IMR-90 (cell line): Measurements from ENCODE around the gene DNPH1. TPM values are rescaled to one million over a fixed set of nuclear protein-coding genes. Genes with fewer than 3 reads are reported as not detected.

Experiments
- ATAC-seq: fragments of 200-7000 bp; cut with Tn5 transposase; 2 replicates; pipeline ENCODE4 v1.9.1; 2020; ENCODE audit warnings: low read depth, mild to moderate bottlenecking, moderate library complexity
- Bru-seq: library from RNA; stranded (reverse); fragments of 400-500 nt; gene quantifications from one replicate; lab custom pipeline; 2021; lab: Mats Ljungman, UMichigan
- BruChase-seq, 2 experiments: library from RNA; stranded (reverse); fragments of 400-500 nt; gene quantifications; one replicate each; lab custom pipeline; 2021; lab: Mats Ljungman, UMichigan
- BruUV-seq: library from RNA; stranded (reverse); fragments of 400-500 nt; replicated peaks from 2 replicates; lab custom pipeline; 2021; lab: Mats Ljungman, UMichigan
- CTCF ChIA-PET: fragments of 300-600 bp; formaldehyde crosslinking; extraction: SDS; loops from one replicate; lab custom pipeline; 2021; ENCODE audit warnings: antibody characterized with exemption; lab: Yijun Ruan, JAX
- POLR2A ChIA-PET: fragments of 300-600 bp; sonication (Branson Sonifier 250); formaldehyde crosslinking; loops from one replicate; lab custom pipeline; 2022; ENCODE audit warnings: antibody characterized with exemption; ENCODE audit not compliant: unreplicated experiment; lab: Charles Lee
- DNase-seq: peaks from one replicate; pipeline ENCODE4 v3.0.0; 2013
- H2AFZ ChIP-seq: replicated peaks from 2 replicates; pipeline ENCODE3; 2013; ENCODE audit warnings: low read length, mild to moderate bottlenecking; ENCODE audit not compliant: poor library complexity
- H2AK5ac ChIP-seq: 2 replicates; pipeline ENCODE4 v1.6.1; 2013; ENCODE audit warnings: low read depth, low read length, inconsistent platforms
- H2AK9ac ChIP-seq: replicated peaks from 2 replicates; pipeline ENCODE3; 2013; ENCODE audit warnings: mild to moderate bottlenecking, low read depth, low read length, moderate library complexity; ENCODE audit not compliant: poor library complexity
- H2BK120ac ChIP-seq: 2 replicates; pipeline ENCODE4 v1.6.1; 2013; ENCODE audit warnings: low read depth, low read length, inconsistent platforms
- H2BK15ac ChIP-seq: 3 replicates; pipeline ENCODE4 v1.6.1; 2013; ENCODE audit warnings: low read depth, low read length, inconsistent platforms
- H2BK20ac ChIP-seq: 2 replicates; pipeline ENCODE4 v1.6.1; 2013; ENCODE audit warnings: low read depth, mild to moderate bottlenecking, inconsistent platforms, low read length, moderate library complexity
- H2BK5ac ChIP-seq: 2 replicates; pipeline ENCODE4 v1.6.1; 2013; ENCODE audit warnings: mild to moderate bottlenecking, low read depth, low read length, inconsistent platforms; ENCODE audit not compliant: poor library complexity, severe bottlenecking
- H3K14ac ChIP-seq: replicated peaks from 2 replicates; pipeline ENCODE4 v1.6.1; 2013; ENCODE audit warnings: low read depth, low read length, inconsistent platforms
- H3K18ac ChIP-seq: 2 replicates; pipeline ENCODE4 v1.6.1; 2013; ENCODE audit warnings: low read depth, low read length, control low read depth
- H3K23ac ChIP-seq: 2 replicates; pipeline ENCODE4 v1.6.1; 2013; ENCODE audit warnings: low read depth, low read length, inconsistent platforms
- H3K27ac ChIP-seq: 2 replicates; pipeline ENCODE4 v1.5.1; 2013; ENCODE audit warnings: mild to moderate bottlenecking, control low read depth, low read length; ENCODE audit not compliant: insufficient read depth
- H3K27me3 ChIP-seq: 2 replicates; pipeline ENCODE4 v1.6.1; 2013; ENCODE audit warnings: low read length; ENCODE audit not compliant: control insufficient read depth, insufficient read depth
- H3K36me3 ChIP-seq: 2 replicates; pipeline ENCODE4 v1.6.1; 2013; ENCODE audit warnings: low read length, mixed read lengths; ENCODE audit not compliant: control insufficient read depth, insufficient read depth
- H3K4ac ChIP-seq: 2 replicates; pipeline ENCODE4 v1.6.1; 2013; ENCODE audit warnings: low read depth, low read length, inconsistent platforms
- H3K4me1 ChIP-seq: 2 replicates; pipeline ENCODE4 v1.6.1; 2013; ENCODE audit warnings: low read length, mixed read lengths; ENCODE audit not compliant: control insufficient read depth, insufficient read depth
- H3K4me2 ChIP-seq: 2 replicates; pipeline ENCODE4 v1.6.1; 2013; ENCODE audit warnings: low read depth, mild to moderate bottlenecking, control low read depth, low read length, moderate library complexity
- H3K4me3 ChIP-seq: 2 replicates; pipeline ENCODE4 v1.5.1; 2013; ENCODE audit warnings: low read depth, mild to moderate bottlenecking, control low read depth, low read length, moderate library complexity; ENCODE audit not compliant: insufficient read depth
- H3K56ac ChIP-seq: 2 replicates; pipeline ENCODE4 v1.6.1; 2013; ENCODE audit warnings: low read length, inconsistent platforms; ENCODE audit not compliant: insufficient read depth; ENCODE audit errors: extremely low read depth
- H3K79me1 ChIP-seq, 2 experiments: 2 replicates each; pipeline ENCODE4 v1.6.1; 2013; ENCODE audit warnings: low read length in 2 of 2, inconsistent platforms in 1 of 2, low read depth in 1 of 2
- H3K9ac ChIP-seq: 2 replicates; pipeline ENCODE4 v1.6.1; 2013; ENCODE audit warnings: low read depth, low read length, control low read depth
- H3K9me1 ChIP-seq: 2 replicates; pipeline ENCODE4 v1.6.1; 2013; ENCODE audit warnings: low read length, inconsistent platforms; ENCODE audit not compliant: insufficient read depth
- H3K9me3 ChIP-seq: 2 replicates; pipeline ENCODE4 v1.6.1; 2013; ENCODE audit warnings: low read length; ENCODE audit not compliant: control insufficient read depth, insufficient read depth
- H4K20me1 ChIP-seq: 2 replicates; pipeline ENCODE4 v1.6.1; 2013; ENCODE audit warnings: low read length, inconsistent platforms; ENCODE audit not compliant: insufficient read depth
- H4K5ac ChIP-seq: 2 replicates; pipeline ENCODE4 v1.6.1; 2013; ENCODE audit warnings: mild to moderate bottlenecking, low read depth, low read length, control low read depth
- H4K8ac ChIP-seq, 2 experiments: 2 replicates each; pipeline ENCODE4 v1.6.1; 2013; ENCODE audit warnings: low read depth in 2 of 2, low read length in 2 of 2, control low read depth in 1 of 2, inconsistent platforms in 1 of 2
- H4K91ac ChIP-seq: 2 replicates; pipeline ENCODE4 v1.6.1; 2013; ENCODE audit warnings: low read depth, low read length, inconsistent platforms; ENCODE audit not compliant: insufficient read depth
- BHLHE40 ChIP-seq: fragments of 150-350 bp; IDR thresholded peaks from 2 replicates; pipeline ENCODE4 v1.6.1; 2016; ENCODE audit warnings: mild to moderate bottlenecking, low read depth, low read length
- CTCF ChIP-seq: conservative IDR thresholded peaks from 2 replicates; pipeline ENCODE4 v1.5.1; 2012; ENCODE audit warnings: mild to moderate bottlenecking, low read depth, low read length, improper control_type of control experiment
- MAFK ChIP-seq: IDR thresholded peaks from 2 replicates; pipeline ENCODE4 v1.6.1; 2012; ENCODE audit warnings: low read depth, low read length, improper control_type of control experiment
- MAZ ChIP-seq: IDR thresholded peaks from 2 replicates; pipeline ENCODE4 v1.6.1; 2012; ENCODE audit warnings: low read depth, mild to moderate bottlenecking, low read length, improper control_type of control experiment, moderate library complexity, borderline replicate concordance
- MXI1 ChIP-seq: IDR thresholded peaks from 2 replicates; pipeline ENCODE4 v1.6.1; 2012; ENCODE audit warnings: low read depth, mild to moderate bottlenecking, low read length, moderate library complexity, borderline replicate concordance
- NFE2L2 ChIP-seq: fragments of 150-350 bp; IDR thresholded peaks from 2 replicates; pipeline ENCODE4 v1.6.1; 2016; ENCODE audit warnings: low read depth, mild to moderate bottlenecking, low read length
- POLR2A ChIP-seq: IDR thresholded peaks from 2 replicates; pipeline ENCODE4 v1.6.1; 2012; ENCODE audit warnings: mild to moderate bottlenecking, low read depth, low read length
- RAD21 ChIP-seq: IDR thresholded peaks from 2 replicates; pipeline ENCODE4 v1.6.1; 2012; ENCODE audit warnings: low read length, improper control_type of control experiment
- SMC3 ChIP-seq: fragments of 150-350 bp; IDR thresholded peaks from 2 replicates; pipeline ENCODE4 v1.6.1; 2016; ENCODE audit warnings: low read depth, mild to moderate bottlenecking, antibody characterized with exemption, low read length, moderate library complexity
- WGBS, 2 experiments: methylation state at CpG; one replicate each; pipeline versions ENCODE4 v1.1.5 to v1.1.7; 2013; ENCODE audit warnings: missing lambda C conversion rate in 2 of 2; ENCODE audit not compliant: insufficient read length in 1 of 2; ENCODE audit errors: extremely low coverage in 2 of 2; 5-methylcytosine and 5-hydroxymethylcytosine counted together
- dilution Hi-C: fragments of 300-500 bp; cut with HindIII; formaldehyde crosslinking; loops from one replicate; pipeline ENCODE4 v1.14.3; 2018; ENCODE audit warnings: low sequenced_read_pairs; ENCODE audit not compliant: unreplicated experiment
- in situ Hi-C: fragments of 300-500 bp; cut with MboI; formaldehyde crosslinking; loops from 3 replicates; pipeline ENCODE4 v1.14.3; 2019; ENCODE audit warnings: low sequenced_read_pairs, inconsistent platforms, mixed read lengths
- intact Hi-C: fragments of 100-400 bp; cut with micrococcal nuclease; formaldehyde crosslinking; loops from 2 replicates; pipeline ENCODE4 v1.10.0; 2022
- long read RNA-seq: library from polyadenylated mRNA; unstranded; transcript quantifications from one replicate; pipeline ENCODE4 v2.0.0, GENCODE V29; 2021; ENCODE audit not compliant: unreplicated experiment
- polyA plus RNA-seq, 3 experiments: library from polyadenylated mRNA; depleted of rRNA; stranded (reverse); fragments of >200 nt; gene quantifications; 2 replicates each; pipeline ENCODE4 v1.2.3, GENCODE V29; 2012; ENCODE audit warnings: low replicate concordance in 1 of 3
- total RNA-seq: library from RNA; depleted of rRNA; stranded (reverse); fragments of >200 nt; gene quantifications from 2 replicates; pipeline ENCODE4 v1.2.3, GENCODE V29; 2012; rRNA removed
- TF ChIP-seq, protein P1 (sequence below): fragments of 150-350 bp; IDR thresholded peaks from 2 replicates; pipeline ENCODE4 v1.6.1; 2017; ENCODE audit warnings: mild to moderate bottlenecking, antibody characterized with exemption, low read length, low read depth

Gene DNPH1, protein sequence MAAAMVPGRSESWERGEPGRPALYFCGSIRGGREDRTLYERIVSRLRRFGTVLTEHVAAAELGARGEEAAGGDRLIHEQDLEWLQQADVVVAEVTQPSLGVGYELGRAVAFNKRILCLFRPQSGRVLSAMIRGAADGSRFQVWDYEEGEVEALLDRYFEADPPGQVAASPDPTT
- total RNA-seq (19.0 and 22.8 TPM in 2 replicates), polyA plus RNA-seq (2012; rRNA removed) (47.8 and 58.0 TPM in 2 replicates), Bru-seq, nascent RNA (percentile 45 among the genes with signal in this experiment), BruChase-seq, experiment 1, labeled RNA remaining after a 6-hour chase (percentile 44 among the genes with signal in this experiment), BruChase-seq, experiment 2, labeled RNA remaining after a 2-hour chase (percentile 42 among the genes with signal in this experiment)
- 192 and 227 TPM in 2 replicates for polyA plus RNA-seq (2012; cell fraction: cytosol; rRNA removed)
- 42.4 and 83.8 TPM in 2 replicates for polyA plus RNA-seq (2012; cell fraction: nucleus; rRNA removed; ENCODE audit: low replicate concordance)
- long read RNA-seq, transcript DNPH1-201 (4 exons, 657 nt), result major isoform, 32 of 38 reads
- long read RNA-seq, partial matches to known transcripts, result 3 of 38 reads
- long read RNA-seq, other reads (novel, unspliced or antisense), result 1 of 38 reads

DNA sequence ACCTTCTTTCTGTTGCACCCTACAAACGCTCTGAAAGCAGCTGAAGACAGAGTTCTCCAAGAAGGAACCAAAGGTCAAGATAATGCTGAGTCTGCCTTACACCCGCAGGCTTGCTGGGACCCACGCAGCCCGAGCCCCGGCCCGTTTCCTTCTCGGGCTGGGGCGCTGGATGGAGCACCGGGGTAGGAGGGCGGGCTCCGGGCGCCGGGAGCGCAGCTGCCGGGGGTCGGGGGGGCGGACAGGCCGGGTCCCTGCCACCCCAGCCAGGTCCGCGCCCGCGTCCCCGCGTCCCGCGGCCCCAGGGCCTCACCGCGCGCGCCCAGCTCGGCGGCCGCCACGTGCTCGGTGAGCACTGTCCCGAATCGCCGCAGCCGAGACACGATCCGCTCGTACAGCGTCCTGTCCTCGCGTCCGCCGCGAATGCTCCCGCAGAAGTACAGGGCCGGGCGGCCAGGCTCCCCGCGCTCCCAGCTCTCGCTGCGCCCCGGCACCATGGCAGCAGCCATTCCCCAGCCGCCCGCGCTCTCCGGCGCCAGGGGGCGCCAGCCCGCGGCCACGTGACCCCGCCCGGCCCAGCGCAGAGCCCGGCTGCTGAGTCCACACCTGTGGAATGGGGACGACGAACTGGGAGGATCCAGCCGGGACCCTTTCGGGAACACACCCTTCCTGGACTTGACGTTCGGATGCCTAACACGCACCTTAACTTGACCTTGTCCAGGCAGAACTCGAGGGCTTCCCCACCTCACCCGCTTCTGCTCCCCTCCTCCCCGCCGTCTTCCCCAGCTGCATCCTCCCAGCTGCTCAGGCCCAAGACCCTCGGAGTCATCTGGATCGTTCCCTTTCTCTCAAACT lies at the start of gene DNPH1:
DNPH1 (minus strand) TSS at position 531 of the 852 bp plus-strand sequence; CDS start at position 506, 25 bp downstream.
- Histone ChIP-seq H2BK15ac (no peak within 1 kb of the TSS), H4K91ac (peak within 1 kb of the TSS; percentile 75; the same call in 1 of the 2 replicates), H3K56ac (no peak within 1 kb of the TSS), H3K18ac (no peak within 1 kb of the TSS; the same call in 1 of the 2 replicates), H3K4me3 (peak within 1 kb of the TSS; percentile 78), H2AK5ac (no peak within 1 kb of the TSS; the same call in 1 of the 2 replicates), H3K79me1 (peaks cover 0 to 8% of the 10 kb centered on the region in 2 experiments; a peak in 2 of 4 replicates), H3K14ac (peak within 1 kb of the TSS; percentile 72), H3K27me3 (peaks cover 17% of the 10 kb centered on the region), H3K36me3 (peaks cover 8% of the 10 kb centered on the region; the same call in 1 of the 2 replicates), H3K4ac (peak within 1 kb of the TSS; percentile 79), H2AK9ac (peak within 1 kb of the TSS; percentile 70), H4K8ac (peak within 1 kb of the TSS; percentile 33 to 91), H2BK120ac (0 out of 2 replicates have a peak within 1 kb of the TSS, but pooled peaks have one; percentile 2), H4K5ac (peak within 1 kb of the TSS; percentile 85), H3K27ac (peak within 1 kb of the TSS; percentile 68; the same call in 1 of the 2 replicates), H2BK20ac (no peak within 1 kb of the TSS), H3K9me1 (peaks cover 4% of the 10 kb centered on the region), H3K4me1 (peaks cover 6% of the 10 kb centered on the region; the same call in 1 of the 2 replicates), H3K9ac (peak within 1 kb of the TSS; percentile 79), H3K9me3 (no peaks in the 10 kb centered on the region), H3K23ac (peak within 1 kb of the TSS; percentile 51; the same call in 1 of the 2 replicates), H3K4me2 (peak within 1 kb of the TSS; percentile 96), H4K20me1 (no peaks in the 10 kb centered on the region), H2BK5ac (no peak within 1 kb of the TSS), H2AFZ (peak within 1 kb of the TSS; percentile 96)
- WGBS, 2 experiments, result 4% methylated on average over 43 of the region's 82 CpGs; no CpG with 5 or more reads in 1 of the 2 experiments
- dilution Hi-C loops (no loop called here), intact Hi-C loops (loop anchor here (1.0 kb wide), 1 partner anchor 105 kb away; no protein-coding TSS in a partner anchor), in situ Hi-C loops (no loop called here)
- TF ChIP-seq, protein P1, sequence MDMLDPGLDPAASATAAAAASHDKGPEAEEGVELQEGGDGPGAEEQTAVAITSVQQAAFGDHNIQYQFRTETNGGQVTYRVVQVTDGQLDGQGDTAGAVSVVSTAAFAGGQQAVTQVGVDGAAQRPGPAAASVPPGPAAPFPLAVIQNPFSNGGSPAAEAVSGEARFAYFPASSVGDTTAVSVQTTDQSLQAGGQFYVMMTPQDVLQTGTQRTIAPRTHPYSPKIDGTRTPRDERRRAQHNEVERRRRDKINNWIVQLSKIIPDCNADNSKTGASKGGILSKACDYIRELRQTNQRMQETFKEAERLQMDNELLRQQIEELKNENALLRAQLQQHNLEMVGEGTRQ, result peak; percentile 97
- TF ChIP-seq SMC3 (peak; percentile 57), MAZ (peak; percentile 30; the same call in 1 of the 2 replicates), BHLHE40 (peak; percentile 73), CTCF (peak; percentile 91), MXI1 (peak; percentile 71; the same call in 1 of the 2 replicates), MAFK (0 out of 2 replicates have a peak, but pooled peaks have one; percentile 26), POLR2A (no peak), RAD21 (peak; percentile 47), NFE2L2 (no peak)
- ATAC-seq, result peak; percentile 95
- no TSS peak for BruUV-seq
- CTCF ChIA-PET, result interaction anchor here (0.6 to 1.1 kb wide), 7 partner anchors 9 to 281 kb away, joined by 3 to 5 read pairs (median 4); partner anchors contain the start of gene LRRC73
- DNase-seq, result peak; percentile 48
- POLR2A ChIA-PET, result interaction anchor here (0.5 kb wide), 1 partner anchor 137 kb away, joined by 6 read pairs; no protein-coding TSS in a partner anchor
